Left ventricle myocardium inferior (tissue), 1 donor: ENCODE measurements around the gene PDIA2. TPM values are rescaled to one million over a fixed set of nuclear protein-coding genes. Genes with fewer than 3 reads are reported as not detected.

Experiments used
- DNase-seq: peaks from one replicate; pipeline ENCODE4 v3.0.0-alpha.2; 2020
- H3K27ac ChIP-seq: fragments of 200-600 bp; replicated peaks from 2 replicates; pipeline ENCODE4 v1.8.0; 2021
- H3K27me3 ChIP-seq: fragments of 200-600 bp; 2 replicates; pipeline ENCODE4 v1.8.0; 2021; ENCODE audit warnings: low read depth
- H3K36me3 ChIP-seq: fragments of 200-600 bp; 2 replicates; pipeline ENCODE4 v1.8.0; 2021
- H3K4me1 ChIP-seq: fragments of 200-600 bp; 2 replicates; pipeline ENCODE4 v1.8.0; 2021
- H3K4me3 ChIP-seq: fragments of 200-600 bp; 2 replicates; pipeline ENCODE4 v1.8.0; 2021; ENCODE audit warnings: mild to moderate bottlenecking, moderate library complexity
- H3K9me3 ChIP-seq: fragments of 200-600 bp; replicated peaks from 2 replicates; pipeline ENCODE4 v1.8.0; 2021
- CTCF ChIP-seq: fragments of 200-600 bp; IDR thresholded peaks from 2 replicates; pipeline ENCODE4 v1.8.0; 2021; ENCODE audit warnings: antibody characterized with exemption, mild to moderate bottlenecking, borderline replicate concordance
- intact Hi-C: fragments of 100-400 bp; cut with micrococcal nuclease; formaldehyde crosslinking; loops from one replicate; pipeline ENCODE4 v1.11.0; 2022
- total RNA-seq: library from RNA; stranded (reverse); fragmentation: NEBNext Ultra II Directional; extraction: Animal tissue kit (Norgen Biotek cat#: 25700); gene quantifications from one replicate; pipeline ENCODE4 v1.2.1, GENCODE V29; 2021
- donor health status: DM: no; HTN: yes; CAD: no; lungs with severe emphysema.

The PDIA2 gene
- total RNA-seq, 1 donor from 2014 or later, result 1.6 TPM

DNA sequence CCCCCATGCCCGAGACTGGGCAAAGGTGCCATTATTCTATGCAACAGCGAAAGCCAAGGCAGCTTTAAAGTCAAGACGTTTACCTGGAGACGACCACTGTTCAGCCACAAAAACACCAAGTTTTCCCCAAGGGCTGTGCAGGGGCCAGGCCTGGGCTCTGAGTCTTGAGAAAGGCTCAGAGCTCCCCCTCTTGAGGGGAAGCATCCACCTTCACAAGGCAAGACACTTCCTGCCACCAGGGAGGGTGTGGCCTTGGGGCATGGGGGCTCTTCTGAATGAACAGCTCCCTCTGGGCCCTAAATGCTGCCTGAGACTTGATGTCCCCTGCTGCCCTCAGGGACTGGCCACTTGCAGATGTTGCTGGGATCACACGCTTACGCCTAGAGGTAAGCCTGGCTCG lies 26.5 kb downstream of the PDIA2 start:
- intact Hi-C loops, result no loop called here
- H3K27me3 ChIP-seq, result no peaks in the 10 kb centered on the region
- no peaks in the 10 kb centered on the region for H3K9me3 ChIP-seq
- TF ChIP-seq CTCF, result no peak
- H3K4me3 ChIP-seq, result no peak overlapping the region
- DNase-seq, result no peak
- H3K36me3 ChIP-seq, result peaks cover 60% of the 10 kb centered on the region
- no peaks in the 10 kb centered on the region for H3K4me1 ChIP-seq
- no peak overlapping the region for H3K27ac ChIP-seq

GRCh38 chr16:311725-312124 lies 28.8 kb downstream of the PDIA2 start:
- H3K9me3 ChIP-seq, result no peaks in the 10 kb centered on the region
- intact Hi-C loops, result no loop called here
- no peak for DNase-seq

GRCh38 chr16:314351-314750 lies 31.4 kb downstream of the PDIA2 start:
- Histone ChIP-seq H3K27me3 (no peaks in the 10 kb centered on the region), H3K9me3 (no peaks in the 10 kb centered on the region), H3K4me1 (no peaks in the 10 kb centered on the region), H3K27ac (no peak overlapping the region), H3K36me3 (peaks cover 45% of the 10 kb centered on the region), H3K4me3 (no peak overlapping the region)
- no peak for TF ChIP-seq CTCF
- DNase-seq, result no peak
- intact Hi-C loops, result no loop called here

More at GRCh38 chr16:311725-312124, 28.8 kb downstream of the PDIA2 start:
- Histone ChIP-seq H3K4me3 (no peak overlapping the region), H3K27me3 (no peaks in the 10 kb centered on the region), H3K27ac (no peak overlapping the region), H3K36me3 (peaks cover 59% of the 10 kb centered on the region), H3K4me1 (no peaks in the 10 kb centered on the region)
- no peak for TF ChIP-seq CTCF

DNA sequence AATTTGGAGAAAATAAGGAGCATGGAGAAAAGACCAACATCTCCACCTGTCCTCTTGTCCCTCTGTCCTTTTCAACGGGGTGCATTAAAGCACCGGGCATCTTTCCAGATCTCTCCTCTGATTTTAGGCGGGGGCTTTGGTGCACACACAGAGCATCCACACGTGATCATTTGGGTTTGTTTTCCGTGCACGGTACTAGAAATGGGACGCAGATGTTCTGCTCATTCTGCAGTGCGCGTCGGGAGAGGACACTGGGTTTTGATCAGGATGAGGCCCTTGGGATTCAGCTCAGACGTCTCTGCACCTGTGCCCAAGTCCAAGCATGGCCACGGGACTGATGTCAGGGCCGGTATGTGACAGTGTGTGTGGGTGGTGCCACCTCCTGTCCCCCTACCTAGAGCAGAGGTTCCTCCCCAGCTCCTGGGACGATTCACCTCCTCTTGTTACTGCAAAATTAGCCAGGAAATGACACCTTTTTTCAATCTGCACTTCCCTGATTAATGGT lies 31.9 kb downstream of the PDIA2 start:
- Histone ChIP-seq H3K27ac (no peak overlapping the region), H3K9me3 (no peaks in the 10 kb centered on the region), H3K27me3 (no peaks in the 10 kb centered on the region), H3K4me1 (no peaks in the 10 kb centered on the region), H3K36me3 (peaks cover 44% of the 10 kb centered on the region), H3K4me3 (no peak overlapping the region)
- DNase-seq, result no peak
- TF ChIP-seq CTCF, result no peak
- intact Hi-C loops, result no loop called here

DNA sequence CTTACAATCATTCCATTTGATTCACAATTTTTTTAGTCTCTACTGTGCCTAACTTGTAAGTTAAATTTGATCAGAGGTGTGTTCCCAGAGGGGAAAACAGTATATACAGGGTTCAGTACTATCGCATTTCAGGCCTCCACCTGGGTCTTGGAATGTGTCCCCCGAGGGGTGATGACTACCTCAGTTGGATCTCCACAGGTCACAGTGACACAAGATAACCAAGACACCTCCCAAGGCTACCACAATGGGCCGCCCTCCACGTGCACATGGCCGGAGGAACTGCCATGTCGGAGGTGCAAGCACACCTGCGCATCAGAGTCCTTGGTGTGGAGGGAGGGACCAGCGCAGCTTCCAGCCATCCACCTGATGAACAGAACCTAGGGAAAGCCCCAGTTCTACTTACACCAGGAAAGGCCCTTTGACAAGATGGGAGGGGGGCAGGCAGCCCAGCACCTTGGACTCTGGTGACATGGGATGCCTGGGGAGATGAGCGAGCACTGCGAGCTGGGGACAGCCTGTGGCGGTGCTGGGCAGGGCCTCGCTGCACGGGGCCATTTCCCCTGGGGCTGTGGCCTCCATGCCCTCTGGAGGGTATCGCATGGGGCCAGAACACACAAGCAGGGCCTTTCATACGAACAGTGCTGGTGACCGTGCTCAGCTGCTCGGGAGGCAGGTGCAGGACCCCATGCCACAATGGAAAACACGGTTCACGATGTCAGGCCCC lies 33.9 kb downstream of the PDIA2 start:
- intact Hi-C loops, result no loop called here
- Histone ChIP-seq H3K9me3 (no peaks in the 10 kb centered on the region), H3K36me3 (peaks cover 37% of the 10 kb centered on the region), H3K27ac (no peak overlapping the region), H3K27me3 (no peaks in the 10 kb centered on the region), H3K4me1 (no peaks in the 10 kb centered on the region), H3K4me3 (no peak overlapping the region)
- no peak for TF ChIP-seq CTCF
- DNase-seq, result no peak
